Endothelial cell of umbilical vein (primary cell): Measurements from ENCODE around the gene POU1F1. TPM values are rescaled to one million over a fixed set of nuclear protein-coding genes. Genes with fewer than 3 reads are reported as not detected.

Source experiments
- BruUV-seq: library from RNA; stranded (reverse); fragments of 400-500 nt; replicated peaks from 2 replicates; lab custom pipeline; 2021; lab: Mats Ljungman, UMichigan
- CTCF ChIA-PET: fragments of 300-600, 350-600 bp; sonication (Branson Sonifier 250); formaldehyde crosslinking; loops from one replicate; lab custom pipeline; 2021; ENCODE audit warnings: antibody characterized with exemption, inconsistent platforms; lab: Charles Lee
- POLR2A ChIA-PET: fragments of 300-600, 350-600 bp; sonication (Branson Sonifier 250); formaldehyde crosslinking; loops from one replicate; lab custom pipeline; 2021; ENCODE audit warnings: antibody characterized with exemption, inconsistent platforms; lab: Charles Lee
- DNase-seq: peaks from one replicate; pipeline ENCODE4 v3.0.0-alpha.2; 2011; ENCODE audit warnings: low read depth, low spot score
- FAIRE-seq: peaks from 2 replicates; lab custom pipeline; 2011; peaks lifted over from hg19 to GRCh38; lab: Jason Lieb, UNC
- H2AFZ ChIP-seq: 2 replicates; pipeline ENCODE4 v1.6.0; 2012; ENCODE audit warnings: low read depth, low read length, control low read depth, inconsistent platforms
- H3K27ac ChIP-seq: 2 replicates; pipeline ENCODE4 v1.5.1; 2011; ENCODE audit warnings: low read depth, mild to moderate bottlenecking, control low read depth, low read length, moderate library complexity; ENCODE audit not compliant: insufficient read depth
- H3K27me3 ChIP-seq, 2 experiments: 2 replicates each; pipeline versions ENCODE4 v1.6.0 to v1.6.1; 2011; ENCODE audit warnings: low read length in 2 of 2, mixed read lengths in 1 of 2; ENCODE audit not compliant: control insufficient read depth in 2 of 2, insufficient read depth in 2 of 2
- H3K36me3 ChIP-seq, 2 experiments: 2 replicates in 1 of 2; 3 replicates in 1 of 2; pipeline ENCODE4 v1.5.1; 2011; ENCODE audit warnings: low read length in 2 of 2, mild to moderate bottlenecking in 1 of 2, moderate library complexity in 1 of 2; ENCODE audit not compliant: control insufficient read depth in 2 of 2, insufficient read depth in 2 of 2; ENCODE audit errors: extremely low read depth in 1 of 2
- H3K4me1 ChIP-seq: 3 replicates; pipeline ENCODE4 v1.5.1; 2011; ENCODE audit warnings: mild to moderate bottlenecking, low read length; ENCODE audit not compliant: control insufficient read depth, insufficient read depth; ENCODE audit errors: extremely low read depth
- H3K4me2 ChIP-seq: 2 replicates; pipeline ENCODE4 v1.6.1; 2011; ENCODE audit warnings: low read length, control low read depth, mixed read lengths; ENCODE audit not compliant: insufficient read depth
- H3K4me3 ChIP-seq, 3 experiments: fragments of 200-600 bp in 1 of 3; sonication (generic), shearing (Covaris generic) in 1 of 3; replicated peaks in 1 of 3; 2 replicates each; pipeline ENCODE4 v1.5.1; 2011 to 2016; ENCODE audit warnings: control low read depth in 3 of 3, low read length in 3 of 3, mild to moderate bottlenecking in 2 of 3, inconsistent platforms in 1 of 3, low read depth in 1 of 3, moderate library complexity in 1 of 3; ENCODE audit not compliant: insufficient read depth in 1 of 3
- H3K79me2 ChIP-seq: 2 replicates; pipeline ENCODE4 v1.6.0; 2012; ENCODE audit warnings: low read length, inconsistent platforms; ENCODE audit not compliant: control insufficient read depth, insufficient read depth
- H3K9ac ChIP-seq: replicated peaks from 2 replicates; pipeline ENCODE3; 2011; ENCODE audit warnings: low read length, control low read depth; ENCODE audit not compliant: insufficient read depth; ENCODE audit errors: extremely low read depth
- H3K9me1 ChIP-seq: replicated peaks from 3 replicates; pipeline ENCODE4 v1.6.0; 2011; ENCODE audit warnings: mild to moderate bottlenecking, low read length; ENCODE audit not compliant: control insufficient read depth, insufficient read depth; ENCODE audit errors: extremely low read depth
- H3K9me3 ChIP-seq: replicated peaks from 2 replicates; pipeline ENCODE4 v1.5.1; 2012; ENCODE audit warnings: low read length, inconsistent platforms; ENCODE audit not compliant: control insufficient read depth, insufficient read depth
- H4K20me1 ChIP-seq: replicated peaks from 2 replicates; pipeline ENCODE3; 2011; ENCODE audit warnings: mild to moderate bottlenecking, low read length; ENCODE audit not compliant: control insufficient read depth, insufficient read depth; ENCODE audit errors: extremely low read depth
- CTCF ChIP-seq, 2 donors: IDR thresholded peaks; 1 replicate in 1 of 2; 2 replicates in 1 of 2; pipeline ENCODE4 v1.5.1; 2011; ENCODE audit warnings: low read length in 2 of 2, mild to moderate bottlenecking in 2 of 2, moderate library complexity in 2 of 2, control low read depth in 1 of 2, inconsistent platforms in 1 of 2, low read depth in 1 of 2; ENCODE audit not compliant: insufficient read depth in 1 of 2; ENCODE audit errors: extremely low read depth in 1 of 2
- EZH2 ChIP-seq: IDR thresholded peaks from 2 replicates; pipeline ENCODE4 v1.6.1; 2012; ENCODE audit warnings: borderline replicate concordance, low read depth, mild to moderate bottlenecking, moderate library complexity, low read length, inconsistent platforms; ENCODE audit not compliant: severe bottlenecking
- FOS ChIP-seq: IDR thresholded peaks from 2 replicates; pipeline ENCODE4 v1.6.1; 2011; ENCODE audit warnings: mild to moderate bottlenecking, low read length, moderate library complexity, borderline replicate concordance; ENCODE audit not compliant: insufficient read depth
- GATA2 ChIP-seq: IDR thresholded peaks from 2 replicates; pipeline ENCODE4 v1.7.0; 2011; ENCODE audit warnings: low read depth, mild to moderate bottlenecking, moderate library complexity, mixed read lengths, low read length; ENCODE audit not compliant: insufficient read length, insufficient read depth
- JUN ChIP-seq: IDR thresholded peaks from 2 replicates; pipeline ENCODE4 v1.6.1; 2011; ENCODE audit warnings: borderline replicate concordance, low read depth; ENCODE audit not compliant: insufficient read length, insufficient read depth
- MYC ChIP-seq: IDR thresholded peaks from one replicate; pipeline ENCODE4 v1.6.1; 2011; ENCODE audit warnings: mild to moderate bottlenecking, low read depth, low read length
- POLR2A ChIP-seq: IDR thresholded peaks from 2 replicates; pipeline ENCODE4 v1.6.1; 2012; ENCODE audit warnings: low read depth, mild to moderate bottlenecking, control low read depth, low read length
- POLR2AphosphoS5 ChIP-seq: IDR thresholded peaks from 2 replicates; pipeline ENCODE4 v1.6.1; 2012; ENCODE audit warnings: low read depth, mild to moderate bottlenecking, control low read depth, low read length, moderate library complexity; ENCODE audit not compliant: insufficient read depth
- dilution Hi-C: fragments of 300-500 bp; cut with MboI; formaldehyde crosslinking; loops from one replicate; pipeline ENCODE4 v1.15.0; 2019; ENCODE audit warnings: low sequenced_read_pairs; ENCODE audit not compliant: extremely low pct_ligation_motif_present
- intact Hi-C: fragments of 100-400 bp; cut with micrococcal nuclease; formaldehyde crosslinking; loops from one replicate; pipeline ENCODE4 v1.10.0; 2022
- polyA plus RNA-seq, 4 experiments: library from polyadenylated mRNA; depleted of rRNA in 3 of 4; stranded (reverse) in 3 of 4; unstranded in 1 of 4; fragments of >200 nt; gene quantifications; 2 replicates each; pipeline versions ENCODE4 v1.2.1 to v1.2.3, GENCODE V29; 2011 to 2012; ENCODE audit warnings: missing spikeins in 1 of 4
- total RNA-seq: library from RNA; stranded (reverse); gene quantifications from 2 replicates; pipeline ENCODE4 v1.2.3, GENCODE V29; 2021
- TF ChIP-seq, protein P1 (sequence below): IDR thresholded peaks from 2 replicates; pipeline ENCODE4 v1.6.1; 2011; ENCODE audit not compliant: insufficient read depth, insufficient read length

Gene POU1F1
- total and polyA plus RNA-seq, 2 donors (not counting 3 experiments of a cell fraction or from before 2014, with no cell fraction given) = not detected

- TF ChIP-seq FOS (peak; percentile 50), POLR2AphosphoS5 (peak; percentile 56), GATA2 (peak; percentile 28)
- TF ChIP-seq, protein P1, sequence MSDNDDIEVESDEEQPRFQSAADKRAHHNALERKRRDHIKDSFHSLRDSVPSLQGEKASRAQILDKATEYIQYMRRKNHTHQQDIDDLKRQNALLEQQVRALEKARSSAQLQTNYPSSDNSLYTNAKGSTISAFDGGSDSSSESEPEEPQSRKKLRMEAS = no peak
- Histone ChIP-seq H3K4me3 (no peak overlapping the region), H3K9ac (peak overlapping the region; percentile 39), H3K79me2 (no peaks in the 10 kb centered on the region), H3K4me2 (peak overlapping the region; percentile 78), H2AFZ (peak overlapping the region; percentile 37), H3K4me1 (peaks cover 15% of the 10 kb centered on the region), H3K36me3 (no peaks in the 10 kb centered on the region), H4K20me1 (no peaks in the 10 kb centered on the region), H3K9me3 (no peaks in the 10 kb centered on the region), H3K27ac (peak overlapping the region; percentile 73), H3K9me1 (no peaks in the 10 kb centered on the region), H3K27me3 (no peaks in the 10 kb centered on the region)
- TSS peak; percentile 45 for BruUV-seq
- peak; percentile 71 for FAIRE-seq
- POLR2A ChIA-PET = no interaction called here
- dilution Hi-C loops = no loop called here
- intact Hi-C loops = loop anchor here (2.0 kb wide), 2 partner anchors 62 to 126 kb away; no protein-coding TSS in a partner anchor
- peak; percentile 59 for DNase-seq
- CTCF ChIA-PET = interaction anchor here (0.7 to 5.9 kb wide), 8 partner anchors 11 to 907 kb away, joined by 3 to 67 read pairs (median 4); no protein-coding TSS in a partner anchor
These were observed 5.3 kb downstream of the POU1F1 start for GRCh38 chr3:87270908-87271700.

DNA sequence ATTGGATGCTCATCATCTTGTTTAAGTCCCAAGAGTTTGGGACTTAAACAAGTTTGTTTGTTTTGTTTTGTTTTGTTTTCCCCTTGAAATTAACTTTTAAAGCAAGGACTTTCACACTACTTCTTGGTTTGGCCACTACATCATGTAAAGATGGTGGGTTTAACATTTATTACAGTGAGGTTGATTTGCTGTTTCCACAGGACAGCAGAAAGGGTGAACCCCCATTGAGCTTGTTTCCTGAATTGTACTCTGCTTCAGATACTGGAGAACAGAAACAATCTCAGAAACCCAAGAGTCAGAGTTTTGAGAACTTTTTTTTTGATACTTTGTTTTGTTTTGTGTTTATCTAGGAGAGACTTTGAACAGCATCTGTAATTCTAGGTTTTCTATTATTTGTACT lies 6.7 kb downstream of the POU1F1 start:
- ChIA-PET CTCF (interaction anchor here (1.0 to 5.9 kb wide), 2 partner anchors 10 to 736 kb away, joined by 3 to 67 read pairs; no protein-coding TSS in a partner anchor), POLR2A (no interaction called here)
- H3K4me1 ChIP-seq = peaks cover 15% of the 10 kb centered on the region
- FAIRE-seq (no peak), DNase-seq (no peak)
- no peaks in the 10 kb centered on the region for H3K9me1 ChIP-seq
- no peak overlapping the region for H3K27ac ChIP-seq
- no peaks in the 10 kb centered on the region for H3K36me3 ChIP-seq
- H3K4me2 ChIP-seq = no peak overlapping the region
- no TSS peak for BruUV-seq
- no peak overlapping the region for H3K4me3 ChIP-seq
- H3K9ac ChIP-seq = no peak overlapping the region
- intact Hi-C loops = loop anchor here (2.0 kb wide), 2 partner anchors 63 to 127 kb away; no protein-coding TSS in a partner anchor
- H3K27me3 ChIP-seq = no peaks in the 10 kb centered on the region
- dilution Hi-C loops = no loop called here
- H3K9me3 ChIP-seq = no peaks in the 10 kb centered on the region
- no peaks in the 10 kb centered on the region for H4K20me1 ChIP-seq
- peak overlapping the region; percentile 4 for H2AFZ ChIP-seq
- no peaks in the 10 kb centered on the region for H3K79me2 ChIP-seq
- TF ChIP-seq POLR2A (no peak), POLR2AphosphoS5 (no peak), EZH2 (no peak), FOS (no peak), JUN (no peak), GATA2 (no peak), MYC (no peak), CTCF (IDR thresholded peaks at IDR 0.05; ENCODE audit: extremely low read depth in 1 of 2, insufficient read depth in 1 of 2, low read depth in 1 of 2, low read length in 2 of 2) (no peak)
- TF ChIP-seq, protein P1 = no peak
